Measurements from ENCODE around the gene SCRN2. TPM values are rescaled to one million over a fixed set of nuclear protein-coding genes. Genes with fewer than 3 reads are reported as not detected.

SCRN2 gene
- total and polyA plus RNA-seq, 7 experiments from 2014 or later = 27.5 to 55.9 (median 38.3) TPM

- ChIA-PET CTCF (no interaction called here), POLR2A (no interaction called here)
- no peaks in the 10 kb centered on the region for H3K4me1 ChIP-seq (ENCODE audit: control insufficient read depth in 2 of 2, insufficient read depth in 2 of 2, low read length in 2 of 2)
- Mint-ChIP-seq H3K27me3 (peaks cover under 1 to 24% (median 5%) of the 10 kb centered on the region in 5 donors), H3K4me1 (peaks cover 0 to 28% (median 16%) of the 10 kb centered on the region in 7 donors), H3K9me3 (peaks cover 0 to 2% (median 0%) of the 10 kb centered on the region in 11 donors), H3K27ac (peak overlapping the region in 4 of 9 donors; percentile 18 to 60 (median 30)), H3K4me3 (peak overlapping the region in 9 of 10 donors; percentile 4 to 66 (median 42)), H3K36me3 (no peaks in the 10 kb centered on the region)
- no peaks in the 10 kb centered on the region for H3K9me3 ChIP-seq (ENCODE audit: control insufficient read depth in 2 of 3, low read length in 3 of 3)
- H3K27me3 ChIP-seq (ENCODE audit: control insufficient read depth in 2 of 2, insufficient read depth in 2 of 2, low read length in 2 of 2) = no peaks in the 10 kb centered on the region
- no peak for ATAC-seq
- H3K36me3 ChIP-seq (ENCODE audit: control insufficient read depth in 2 of 3, insufficient read depth in 3 of 3, low read length in 3 of 3) = no peaks in the 10 kb centered on the region
- DNase-seq = no peak
- H3K27ac ChIP-seq (ENCODE audit: low read depth, low read length) = peak overlapping the region; percentile 2
- H3K4me3 ChIP-seq (ENCODE audit: low read length) = no peak overlapping the region
- intact Hi-C loops (cut with micrococcal nuclease) = loop anchor here in 1 of 2 donors (2.0 kb wide), 1 partner anchor 14 kb away; the partner anchor contains the start of gene SP6
These were observed 23.7 kb upstream of the SCRN2 start for GRCh38 chr17:47864791-47865216.

GRCh38 chr17:47862621-47863440 is 21.8 kb upstream of the SCRN2 start:
- no peaks in the 10 kb centered on the region for H3K27me3 ChIP-seq (ENCODE audit: control insufficient read depth in 2 of 2, insufficient read depth in 2 of 2, low read length in 2 of 2)
- H3K27me3 Mint-ChIP-seq = peaks cover 0 to 26% (median 7%) of the 10 kb centered on the region in 5 donors
- no peak overlapping the region for H3K4me3 Mint-ChIP-seq
- H3K9me3 Mint-ChIP-seq = peaks cover 0 to 2% (median 0%) of the 10 kb centered on the region in 11 donors
- no peaks in the 10 kb centered on the region for H3K36me3 ChIP-seq (ENCODE audit: control insufficient read depth in 2 of 3, insufficient read depth in 3 of 3, low read length in 3 of 3)
- H3K27ac Mint-ChIP-seq = no peak overlapping the region
- H3K4me1 Mint-ChIP-seq = peaks cover 0 to 28% (median 16%) of the 10 kb centered on the region in 7 donors
- ChIA-PET POLR2A (interaction anchor here (0.7 kb wide), 1 partner anchor 22 kb away, joined by 3 read pairs; the partner anchor contains the start of gene SCRN2), CTCF (interaction anchor here (0.6 kb wide), 1 partner anchor 14 kb away, joined by 4 read pairs; no protein-coding TSS in a partner anchor)
- ATAC-seq (no peak), DNase-seq (no peak)
- intact Hi-C loops (cut with micrococcal nuclease) = no loop called here
- H3K4me1 ChIP-seq (ENCODE audit: control insufficient read depth in 2 of 2, insufficient read depth in 2 of 2, low read length in 2 of 2) = no peaks in the 10 kb centered on the region
- no peak overlapping the region for H3K27ac ChIP-seq (ENCODE audit: low read depth, low read length)
- H3K4me3 ChIP-seq (ENCODE audit: low read length) = no peak overlapping the region
- H3K36me3 Mint-ChIP-seq = no peaks in the 10 kb centered on the region
- H3K9me3 ChIP-seq (ENCODE audit: control insufficient read depth in 2 of 3, low read length in 3 of 3) = no peaks in the 10 kb centered on the region

GRCh38 chr17:47860386-47860785 is 19.3 kb upstream of the SCRN2 start:
- Histone ChIP-seq H3K4me1 (ENCODE audit: control insufficient read depth in 2 of 2, insufficient read depth in 2 of 2, low read length in 2 of 2) (no peaks in the 10 kb centered on the region), H3K27ac (ENCODE audit: low read depth, low read length) (no peak overlapping the region), H3K9me3 (ENCODE audit: control insufficient read depth in 2 of 3, low read length in 3 of 3) (no peaks in the 10 kb centered on the region), H3K27me3 (ENCODE audit: control insufficient read depth in 2 of 2, insufficient read depth in 2 of 2, low read length in 2 of 2) (no peaks in the 10 kb centered on the region), H3K36me3 (ENCODE audit: control insufficient read depth in 2 of 3, insufficient read depth in 3 of 3, low read length in 3 of 3) (no peaks in the 10 kb centered on the region), H3K4me3 (ENCODE audit: low read length) (no peak overlapping the region)
- ChIA-PET POLR2A (interaction anchor here (0.6 kb wide), 1 partner anchor 979 kb away, joined by 4 read pairs; no protein-coding TSS in a partner anchor), CTCF (interaction anchor here (0.7 kb wide), 1 partner anchor 89 kb away, joined by 4 read pairs; no protein-coding TSS in a partner anchor)
- ATAC-seq (no peak), DNase-seq (no peak)
- intact Hi-C loops (cut with micrococcal nuclease) = no loop called here
- peaks cover 0 to 25% (median 13%) of the 10 kb centered on the region in 7 donors for H3K4me1 Mint-ChIP-seq
- no peak overlapping the region for H3K4me3 Mint-ChIP-seq
- no peak overlapping the region for H3K27ac Mint-ChIP-seq
- H3K27me3 Mint-ChIP-seq = peaks cover 4 to 40% (median 10%) of the 10 kb centered on the region in 5 donors
- H3K36me3 Mint-ChIP-seq = no peaks in the 10 kb centered on the region
- peaks cover 0 to 2% (median 0%) of the 10 kb centered on the region in 11 donors for H3K9me3 Mint-ChIP-seq

GRCh38 chr17:47857551-47858455 is 16.7 kb upstream of the SCRN2 start:
- no peak for DNase-seq
- H3K4me1 Mint-ChIP-seq = peaks cover 0 to 14% (median 7%) of the 10 kb centered on the region in 7 donors
- ATAC-seq = no peak
- intact Hi-C loops (cut with micrococcal nuclease) = no loop called here
- no peaks in the 10 kb centered on the region for H3K36me3 Mint-ChIP-seq
- CTCF ChIA-PET = interaction anchor here (0.9 to 1.5 kb wide), 3 partner anchors 24 to 32 kb away, joined by 3 read pairs; no protein-coding TSS in a partner anchor
- no peak overlapping the region for H3K27ac Mint-ChIP-seq
- Histone ChIP-seq H3K4me3 (ENCODE audit: low read length) (no peak overlapping the region), H3K27ac (ENCODE audit: low read depth, low read length) (no peak overlapping the region), H3K27me3 (ENCODE audit: control insufficient read depth in 2 of 2, insufficient read depth in 2 of 2, low read length in 2 of 2) (peaks cover 3 to 6% of the 10 kb centered on the region in 2 donors), H3K9me3 (ENCODE audit: control insufficient read depth in 2 of 3, low read length in 3 of 3) (no peaks in the 10 kb centered on the region), H3K36me3 (ENCODE audit: control insufficient read depth in 2 of 3, insufficient read depth in 3 of 3, low read length in 3 of 3) (no peaks in the 10 kb centered on the region), H3K4me1 (ENCODE audit: control insufficient read depth in 2 of 2, insufficient read depth in 2 of 2, low read length in 2 of 2) (no peaks in the 10 kb centered on the region)
- H3K4me3 Mint-ChIP-seq = no peak overlapping the region
- no peaks in the 10 kb centered on the region for H3K9me3 Mint-ChIP-seq
- H3K27me3 Mint-ChIP-seq = peaks cover 20 to 66% (median 36%) of the 10 kb centered on the region in 5 donors
- POLR2A ChIA-PET = interaction anchor here (0.7 to 1.2 kb wide), 3 partner anchors 12 to 43 kb away, joined by 3 read pairs; no protein-coding TSS in a partner anchor

GRCh38 chr17:47856830-47857229 is 15.8 kb upstream of the SCRN2 start:
- Histone ChIP-seq H3K4me1 (ENCODE audit: control insufficient read depth in 2 of 2, insufficient read depth in 2 of 2, low read length in 2 of 2) (peaks cover 2 to 5% of the 10 kb centered on the region in 2 donors), H3K27me3 (ENCODE audit: control insufficient read depth in 2 of 2, insufficient read depth in 2 of 2, low read length in 2 of 2) (peaks cover 6 to 10% of the 10 kb centered on the region in 2 donors), H3K27ac (ENCODE audit: low read depth, low read length) (no peak overlapping the region), H3K4me3 (ENCODE audit: low read length) (no peak overlapping the region), H3K9me3 (ENCODE audit: control insufficient read depth in 2 of 3, low read length in 3 of 3) (no peaks in the 10 kb centered on the region), H3K36me3 (ENCODE audit: control insufficient read depth in 2 of 3, insufficient read depth in 3 of 3, low read length in 3 of 3) (no peaks in the 10 kb centered on the region)
- intact Hi-C loops (cut with micrococcal nuclease) = no loop called here
- DNase-seq (no peak), ATAC-seq (no peak)
- H3K36me3 Mint-ChIP-seq = no peaks in the 10 kb centered on the region
- peaks cover 30 to 76% (median 45%) of the 10 kb centered on the region in 5 donors for H3K27me3 Mint-ChIP-seq
- H3K4me1 Mint-ChIP-seq = peaks cover 7 to 17% (median 11%) of the 10 kb centered on the region in 7 donors
- H3K4me3 Mint-ChIP-seq = no peak overlapping the region
- peaks cover 0 to 4% (median 0%) of the 10 kb centered on the region in 11 donors for H3K9me3 Mint-ChIP-seq
- ChIA-PET CTCF (interaction anchor here (0.9 kb wide), 1 partner anchor 33 kb away, joined by 3 read pairs; no protein-coding TSS in a partner anchor), POLR2A (interaction anchor here (1.2 kb wide), 1 partner anchor 21 kb away, joined by 3 read pairs; no protein-coding TSS in a partner anchor)
- H3K27ac Mint-ChIP-seq = no peak overlapping the region

- H3K4me3 ChIP-seq (ENCODE audit: low read length) = no peak overlapping the region
These were observed 14.7 kb upstream of the SCRN2 start for GRCh38 chr17:47855737-47856136.

More at GRCh38 chr17:47855737-47856136, 14.7 kb upstream of the SCRN2 start:
- peaks cover 9 to 19% (median 12%) of the 10 kb centered on the region in 7 donors for H3K4me1 Mint-ChIP-seq
- peaks cover 33 to 84% (median 46%) of the 10 kb centered on the region in 5 donors for H3K27me3 Mint-ChIP-seq
- Histone ChIP-seq H3K27me3 (ENCODE audit: control insufficient read depth in 2 of 2, insufficient read depth in 2 of 2, low read length in 2 of 2) (peaks cover 6 to 15% of the 10 kb centered on the region in 2 donors), H3K9me3 (ENCODE audit: control insufficient read depth in 2 of 3, low read length in 3 of 3) (no peaks in the 10 kb centered on the region), H3K36me3 (ENCODE audit: control insufficient read depth in 2 of 3, insufficient read depth in 3 of 3, low read length in 3 of 3) (no peaks in the 10 kb centered on the region), H3K4me1 (ENCODE audit: control insufficient read depth in 2 of 2, insufficient read depth in 2 of 2, low read length in 2 of 2) (peaks cover 3 to 9% of the 10 kb centered on the region in 2 donors), H3K27ac (ENCODE audit: low read depth, low read length) (no peak overlapping the region)
- ChIA-PET POLR2A (no interaction called here), CTCF (interaction anchor here (0.7 to 1.0 kb wide), 3 partner anchors 17 to 417 kb away, joined by 3 read pairs; no protein-coding TSS in a partner anchor)
- no peak for DNase-seq
- ATAC-seq = no peak
- H3K36me3 Mint-ChIP-seq = no peaks in the 10 kb centered on the region
- peaks cover 0 to 4% (median 0%) of the 10 kb centered on the region in 11 donors for H3K9me3 Mint-ChIP-seq
- peak overlapping the region in 1 of 9 donors; percentile 49 for H3K27ac Mint-ChIP-seq
- H3K4me3 Mint-ChIP-seq = no peak overlapping the region
- intact Hi-C loops (cut with micrococcal nuclease) = no loop called here

Data from naive thymus-derived CD4-positive, alpha-beta T cell (primary cell).